ENCODE results near the gene ST3GAL6.

ST3GAL6 gene

GRCh38 chr3:98765721-98766120, 2.6 kb downstream of the ST3GAL6 start:
- Histone ChIP-seq H3K27me3 (ENCODE audit: insufficient read depth, low read length) (no peaks in the 10 kb centered on the region), H3K9me3 (ENCODE audit: low read length) (no peaks in the 10 kb centered on the region), H3K9ac (ENCODE audit: low read length) (no peak overlapping the region), H3K4me1 (ENCODE audit: insufficient read depth, low read length, severe bottlenecking) (no peaks in the 10 kb centered on the region), H3K27ac (ENCODE audit: low read depth, low read length, poor library complexity, severe bottlenecking) (no peak overlapping the region), H3K9me2 (ENCODE audit: low read depth, low read length) (no peaks in the 10 kb centered on the region), H3K79me2 (ENCODE audit: insufficient read depth, low read length) (no peaks in the 10 kb centered on the region), H4K20me1 (ENCODE audit: insufficient read depth, low read length) (no peaks in the 10 kb centered on the region), H3K36me3 (ENCODE audit: insufficient read depth, low read length) (no peaks in the 10 kb centered on the region), H2AFZ (ENCODE audit: low read length) (no peak overlapping the region), H3K4me2 (ENCODE audit: low read length) (no peak overlapping the region), H3F3A (ENCODE audit: insufficient read depth, low read length) (no peaks in the 10 kb centered on the region), H3K4me3 (ENCODE audit: low read depth, low read length, poor library complexity, severe bottlenecking) (no peak overlapping the region)
- TF ChIP-seq CTCF (IDR thresholded peaks at IDR 0.05; ENCODE audit: low read length), result no peak
- no peak for TF ChIP-seq EZH2 (IDR thresholded peaks at IDR 0.05; ENCODE audit: borderline replicate concordance, low read length)

- Histone ChIP-seq H3K36me3 (ENCODE audit: insufficient read depth, low read length) (no peaks in the 10 kb centered on the region), H3K9me2 (ENCODE audit: low read depth, low read length) (no peaks in the 10 kb centered on the region), H3K27me3 (ENCODE audit: insufficient read depth, low read length) (no peaks in the 10 kb centered on the region), H3K4me1 (ENCODE audit: insufficient read depth, low read length, severe bottlenecking) (no peaks in the 10 kb centered on the region), H3K9ac (ENCODE audit: low read length) (no peak overlapping the region), H3K79me2 (ENCODE audit: insufficient read depth, low read length) (no peaks in the 10 kb centered on the region), H3K27ac (ENCODE audit: low read depth, low read length, poor library complexity, severe bottlenecking) (no peak overlapping the region), H4K20me1 (ENCODE audit: insufficient read depth, low read length) (no peaks in the 10 kb centered on the region), H3F3A (ENCODE audit: insufficient read depth, low read length) (no peaks in the 10 kb centered on the region), H3K4me2 (ENCODE audit: low read length) (no peak overlapping the region), H2AFZ (ENCODE audit: low read length) (no peak overlapping the region), H3K9me3 (ENCODE audit: low read length) (no peaks in the 10 kb centered on the region), H3K4me3 (ENCODE audit: low read depth, low read length, poor library complexity, severe bottlenecking) (no peak overlapping the region)
- TF ChIP-seq CTCF (IDR thresholded peaks at IDR 0.05; ENCODE audit: low read length), result no peak
- TF ChIP-seq EZH2 (IDR thresholded peaks at IDR 0.05; ENCODE audit: borderline replicate concordance, low read length), result no peak
Measured at GRCh38 chr3:98766924-98767323, 3.8 kb downstream of the ST3GAL6 start.

- Histone ChIP-seq H3K27me3 (ENCODE audit: insufficient read depth, low read length) (no peaks in the 10 kb centered on the region), H3K27ac (ENCODE audit: low read depth, low read length, poor library complexity, severe bottlenecking) (no peak overlapping the region), H3F3A (ENCODE audit: insufficient read depth, low read length) (no peaks in the 10 kb centered on the region)
Measured at GRCh38 chr3:98768961-98769360, 5.8 kb downstream of the ST3GAL6 start.

More at GRCh38 chr3:98768961-98769360, 5.8 kb downstream of the ST3GAL6 start:
- Histone ChIP-seq H3K9ac (ENCODE audit: low read length) (no peak overlapping the region), H3K4me1 (ENCODE audit: insufficient read depth, low read length, severe bottlenecking) (no peaks in the 10 kb centered on the region), H3K79me2 (ENCODE audit: insufficient read depth, low read length) (no peaks in the 10 kb centered on the region), H3K4me3 (ENCODE audit: low read depth, low read length, poor library complexity, severe bottlenecking) (no peak overlapping the region), H3K4me2 (ENCODE audit: low read length) (no peak overlapping the region), H3K36me3 (ENCODE audit: insufficient read depth, low read length) (no peaks in the 10 kb centered on the region), H4K20me1 (ENCODE audit: insufficient read depth, low read length) (no peaks in the 10 kb centered on the region), H3K9me3 (ENCODE audit: low read length) (no peaks in the 10 kb centered on the region), H2AFZ (ENCODE audit: low read length) (no peak overlapping the region), H3K9me2 (ENCODE audit: low read depth, low read length) (no peaks in the 10 kb centered on the region)
- TF ChIP-seq CTCF (IDR thresholded peaks at IDR 0.05; ENCODE audit: low read length) (no peak), EZH2 (IDR thresholded peaks at IDR 0.05; ENCODE audit: borderline replicate concordance, low read length) (no peak)
